Measurements from ENCODE around the gene PACS1. TPM values are rescaled to one million over a fixed set of nuclear protein-coding genes. Genes with fewer than 3 reads are reported as not detected.
"Not testable (repeated sequence)": the region's sequence is repeated elsewhere in the genome, so short reads cannot be mapped to it uniquely, and the experiment has no call there.

PACS1 gene
- total RNA-seq, 1 experiment from 2014 or later: 30.0 TPM

- DNase-seq (ENCODE audit: low read depth): no peak
Measured at GRCh38 chr11:66075273-66075672, 5.2 kb downstream of the PACS1 start.

- no peak for DNase-seq (ENCODE audit: low read depth)
Measured at GRCh38 chr11:66076561-66076960, 6.5 kb downstream of the PACS1 start.

GRCh38 chr11:66077927-66078326, 7.9 kb downstream of the PACS1 start:
- no peak for DNase-seq (ENCODE audit: low read depth)

- not testable (repeated sequence) for DNase-seq (ENCODE audit: low read depth)
Measured at GRCh38 chr11:66078949-66079348, 8.9 kb downstream of the PACS1 start.

GRCh38 chr11:66080055-66080817, 10.2 kb downstream of the PACS1 start:
- peak; percentile 77 for DNase-seq (ENCODE audit: low read depth)

GRCh38 chr11:66081505-66081904, 11.4 kb downstream of the PACS1 start:
- DNase-seq (ENCODE audit: low read depth): peak; percentile 27

GRCh38 chr11:66082946-66083698, 13.1 kb downstream of the PACS1 start:
- peak; percentile 33 for DNase-seq (ENCODE audit: low read depth)

GRCh38 chr11:66083767-66084166, 13.7 kb downstream of the PACS1 start:
- DNase-seq (ENCODE audit: low read depth): no peak

- no peak for DNase-seq (ENCODE audit: low read depth)
Measured at GRCh38 chr11:66084821-66085475, 14.9 kb downstream of the PACS1 start.

GRCh38 chr11:66087148-66087908, 17.3 kb downstream of the PACS1 start:
- DNase-seq (ENCODE audit: low read depth): no peak

- no peak for DNase-seq (ENCODE audit: low read depth)
Measured at GRCh38 chr11:66089067-66089466, 19.0 kb downstream of the PACS1 start.

GRCh38 chr11:66090288-66090687, 20.2 kb downstream of the PACS1 start:
- no peak for DNase-seq (ENCODE audit: low read depth)

- not testable (repeated sequence) for DNase-seq (ENCODE audit: low read depth)
Measured at GRCh38 chr11:66092125-66092524, 22.1 kb downstream of the PACS1 start.

GRCh38 chr11:66099746-66100145, 29.7 kb downstream of the PACS1 start:
- DNase-seq (ENCODE audit: low read depth): not testable (repeated sequence)

GRCh38 chr11:66100272-66101065, 30.4 kb downstream of the PACS1 start:
- DNase-seq (ENCODE audit: low read depth): no peak

GRCh38 chr11:66101066-66101464, 31.0 kb downstream of the PACS1 start:
- DNase-seq (ENCODE audit: low read depth): no peak

- DNase-seq (ENCODE audit: low read depth): no peak
Measured at GRCh38 chr11:66104057-66104638, 34.1 kb downstream of the PACS1 start.

GRCh38 chr11:66106786-66107599, 36.9 kb downstream of the PACS1 start:
- no peak for DNase-seq (ENCODE audit: low read depth)

Data from LHCN-M2 (cell line).